Measurements from ENCODE around the gene TMEM14B.

- no peak for TF ChIP-seq CTCF (conservative IDR thresholded peaks at IDR 0.05)
- no peak for TF ChIP-seq EZH2 (IDR thresholded peaks at IDR 0.05; ENCODE audit: low read depth)
These were observed 10.9 kb upstream of the TMEM14B start for GRCh38 chr6:10736731-10737130.

All from PC-9 (cell line).